HEK293 (cell line): Measurements from ENCODE around the gene PIK3CA.

Experiments used
- ATF2 ChIP-seq: fragments of 450-650 bp; formaldehyde crosslinking; IDR thresholded peaks from 2 replicates; pipeline ENCODE4 v1.5.1; 2016; ENCODE audit warnings: missing biosample characterization, missing genetic modification characterization, low read depth
- GLI4 ChIP-seq: fragments of 450-650 bp; formaldehyde crosslinking; IDR thresholded peaks from 2 replicates; pipeline ENCODE4 v1.5.1; 2016; ENCODE audit warnings: missing biosample characterization, missing genetic modification characterization
- REST ChIP-seq: fragments of 450-650 bp; formaldehyde crosslinking; IDR thresholded peaks from 2 replicates; pipeline ENCODE4 v1.5.1; 2016; ENCODE audit warnings: missing biosample characterization, missing genetic modification characterization
- ZBTB7A ChIP-seq: fragments of 450-650 bp; formaldehyde crosslinking; IDR thresholded peaks from 2 replicates; pipeline ENCODE4 v1.5.1; 2016; ENCODE audit warnings: low read depth, missing biosample characterization, missing genetic modification characterization
- ZNF274 ChIP-seq, 2 experiments: fragments of 200-500 bp in 1 of 2; fragments of 450-650 bp in 1 of 2; sonication (Bioruptor generic) in 1 of 2; formaldehyde crosslinking in 1 of 2; IDR thresholded peaks; 2 replicates each; pipeline versions ENCODE4 v1.5.1 to v1.6.1; 2014 to 2016; ENCODE audit warnings: borderline replicate concordance in 1 of 2, inconsistent platforms in 1 of 2, low read length in 1 of 2, missing biosample characterization in 1 of 2, missing genetic modification characterization in 1 of 2
- ZNF324 ChIP-seq: fragments of 450-650 bp; formaldehyde crosslinking; IDR thresholded peaks from 2 replicates; pipeline ENCODE4 v1.5.1; 2016; ENCODE audit warnings: missing biosample characterization, missing genetic modification characterization
- TF ChIP-seq, protein P1 (sequence below): fragments of 450-650 bp; formaldehyde crosslinking; IDR thresholded peaks from 2 replicates; pipeline ENCODE4 v1.5.1; 2016; ENCODE audit warnings: missing biosample characterization, missing genetic modification characterization

DNA sequence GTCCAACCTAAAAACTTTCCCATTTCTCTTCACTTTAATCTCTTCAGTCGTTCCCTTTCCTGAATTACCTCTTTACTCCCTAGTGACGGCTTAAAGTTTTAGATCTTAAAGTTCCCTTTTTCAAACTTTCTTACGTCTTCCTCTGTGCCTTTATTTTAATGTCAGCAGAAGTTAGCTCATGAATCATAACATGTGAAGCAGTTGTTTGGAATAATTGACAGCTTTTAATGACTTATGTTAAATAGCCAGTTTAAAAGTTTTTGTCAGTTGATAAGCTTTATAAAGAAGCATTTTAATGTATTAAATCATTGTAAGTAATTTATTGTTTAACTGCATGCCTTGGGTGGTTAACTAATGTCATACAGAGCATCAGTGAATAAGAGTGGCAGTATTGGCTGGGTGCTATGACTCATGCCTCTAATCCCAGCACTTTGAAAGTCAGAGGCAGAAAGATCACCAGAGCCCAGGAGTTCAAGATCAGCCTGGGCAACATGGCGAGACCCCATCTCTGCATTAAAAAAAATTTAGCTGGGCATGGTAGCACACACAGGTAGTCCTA lies 33.9 kb downstream of the PIK3CA start:
- no peak for TF ChIP-seq ZNF274 (IDR thresholded peaks at IDR 0.05; ENCODE audit: low read length)
- TF ChIP-seq ZNF274 (tag by site-specific recombination; IDR thresholded peaks at IDR 0.05; ENCODE audit: borderline replicate concordance): no peak
- no peak for TF ChIP-seq ZBTB7A (tag by site-specific recombination)
- TF ChIP-seq, protein P1, sequence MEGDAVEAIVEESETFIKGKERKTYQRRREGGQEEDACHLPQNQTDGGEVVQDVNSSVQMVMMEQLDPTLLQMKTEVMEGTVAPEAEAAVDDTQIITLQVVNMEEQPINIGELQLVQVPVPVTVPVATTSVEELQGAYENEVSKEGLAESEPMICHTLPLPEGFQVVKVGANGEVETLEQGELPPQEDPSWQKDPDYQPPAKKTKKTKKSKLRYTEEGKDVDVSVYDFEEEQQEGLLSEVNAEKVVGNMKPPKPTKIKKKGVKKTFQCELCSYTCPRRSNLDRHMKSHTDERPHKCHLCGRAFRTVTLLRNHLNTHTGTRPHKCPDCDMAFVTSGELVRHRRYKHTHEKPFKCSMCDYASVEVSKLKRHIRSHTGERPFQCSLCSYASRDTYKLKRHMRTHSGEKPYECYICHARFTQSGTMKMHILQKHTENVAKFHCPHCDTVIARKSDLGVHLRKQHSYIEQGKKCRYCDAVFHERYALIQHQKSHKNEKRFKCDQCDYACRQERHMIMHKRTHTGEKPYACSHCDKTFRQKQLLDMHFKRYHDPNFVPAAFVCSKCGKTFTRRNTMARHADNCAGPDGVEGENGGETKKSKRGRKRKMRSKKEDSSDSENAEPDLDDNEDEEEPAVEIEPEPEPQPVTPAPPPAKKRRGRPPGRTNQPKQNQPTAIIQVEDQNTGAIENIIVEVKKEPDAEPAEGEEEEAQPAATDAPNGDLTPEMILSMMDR (tag by site-specific recombination): no peak
- no peak for TF ChIP-seq ATF2 (tag by site-specific recombination)
- TF ChIP-seq REST (tag by site-specific recombination): no peak
- no peak for TF ChIP-seq GLI4 (tag by site-specific recombination)
- no peak for TF ChIP-seq ZNF324 (tag by site-specific recombination)
